Astrocyte (in vitro differentiated cells and primary cell): ENCODE data around the gene RNLS. TPM values are rescaled to one million over a fixed set of nuclear protein-coding genes. Genes with fewer than 3 reads are reported as not detected.

Experiments used
- DNase-seq: peaks from one replicate; pipeline ENCODE4 v3.0.0-alpha.2; 2010; ENCODE audit warnings: low read depth
- FAIRE-seq: peaks from 2 replicates; lab custom pipeline; 2011; peaks lifted over from hg19 to GRCh38; lab: Jason Lieb, UNC
- H2AFZ ChIP-seq: 2 replicates; pipeline ENCODE4 v1.6.0; 2012; ENCODE audit warnings: low read depth, low read length, inconsistent platforms
- H3K27ac ChIP-seq: 2 replicates; pipeline ENCODE4 v1.5.1; 2011; ENCODE audit warnings: low read depth, low read length, inconsistent platforms
- H3K27me3 ChIP-seq: 2 replicates; pipeline ENCODE4 v1.6.0; 2011; ENCODE audit warnings: low read length, inconsistent platforms; ENCODE audit not compliant: insufficient read depth
- H3K36me3 ChIP-seq: 2 replicates; pipeline ENCODE4 v1.5.1; 2011; ENCODE audit warnings: low read length, inconsistent platforms; ENCODE audit not compliant: insufficient read depth
- H3K4me1 ChIP-seq: 2 replicates; pipeline ENCODE4 v1.5.1; 2011; ENCODE audit warnings: low read length, inconsistent platforms; ENCODE audit not compliant: insufficient read depth
- H3K4me2 ChIP-seq: 2 replicates; pipeline ENCODE4 v1.6.0; 2012; ENCODE audit warnings: low read length, inconsistent platforms
- H3K4me3 ChIP-seq: 2 replicates; pipeline ENCODE4 v1.5.1; 2011; ENCODE audit warnings: low read depth, mild to moderate bottlenecking, low read length, inconsistent platforms; ENCODE audit not compliant: insufficient read depth
- H3K79me2 ChIP-seq: 2 replicates; pipeline ENCODE4 v1.6.0; 2012; ENCODE audit warnings: mild to moderate bottlenecking, low read length, inconsistent platforms; ENCODE audit not compliant: insufficient read depth
- H3K9ac ChIP-seq: 2 replicates; pipeline ENCODE4 v1.6.0; 2012; ENCODE audit warnings: mild to moderate bottlenecking, low read length, inconsistent platforms
- H3K9me3 ChIP-seq: 2 replicates; pipeline ENCODE4 v1.5.1; 2012; ENCODE audit warnings: low read depth, mild to moderate bottlenecking, low read length, inconsistent platforms; ENCODE audit not compliant: insufficient read depth
- H4K20me1 ChIP-seq: 2 replicates; pipeline ENCODE4 v1.6.0; 2012; ENCODE audit warnings: low read length, inconsistent platforms; ENCODE audit not compliant: insufficient read depth
- H3K27ac Mint-ChIP-seq: one replicate; pipeline ENCODE4 v1.8.0; 2021; ENCODE audit warnings: mild to moderate bottlenecking, mixed read lengths; ENCODE audit not compliant: unreplicated experiment
- H3K27me3 Mint-ChIP-seq: one replicate; pipeline ENCODE4 v1.8.0; 2021; ENCODE audit warnings: low read depth, mixed read lengths; ENCODE audit not compliant: unreplicated experiment
- H3K36me3 Mint-ChIP-seq: one replicate; pipeline ENCODE4 v1.8.0; 2021; ENCODE audit warnings: low read depth, mixed read lengths; ENCODE audit not compliant: unreplicated experiment
- H3K4me1 Mint-ChIP-seq: one replicate; pipeline ENCODE4 v1.8.0; 2021; ENCODE audit warnings: low read depth, mixed read lengths; ENCODE audit not compliant: unreplicated experiment
- H3K4me3 Mint-ChIP-seq: one replicate; pipeline ENCODE4 v1.8.0; 2021; ENCODE audit warnings: mild to moderate bottlenecking, moderate library complexity, mixed read lengths; ENCODE audit not compliant: unreplicated experiment
- H3K9me3 Mint-ChIP-seq: one replicate; pipeline ENCODE4 v1.8.0; 2021; ENCODE audit warnings: mild to moderate bottlenecking, mixed read lengths; ENCODE audit not compliant: unreplicated experiment
- EZH2 ChIP-seq: IDR thresholded peaks from 2 replicates; pipeline ENCODE4 v1.6.1; 2012; ENCODE audit warnings: mild to moderate bottlenecking, low read length, inconsistent platforms; ENCODE audit not compliant: insufficient read depth
- total RNA-seq: library from RNA; stranded (reverse); gene quantifications from 2 replicates; pipeline ENCODE4 v1.2.1, GENCODE V29; 2021
- TF ChIP-seq, protein P1 (sequence below): IDR thresholded peaks from 2 replicates; pipeline ENCODE4 v1.5.1; 2011; ENCODE audit warnings: low read depth, mild to moderate bottlenecking, inconsistent platforms, low read length, moderate library complexity; ENCODE audit not compliant: insufficient read depth

Gene RNLS
- total RNA-seq, 1 donor from 2014 or later, result 6.9 TPM

DNA sequence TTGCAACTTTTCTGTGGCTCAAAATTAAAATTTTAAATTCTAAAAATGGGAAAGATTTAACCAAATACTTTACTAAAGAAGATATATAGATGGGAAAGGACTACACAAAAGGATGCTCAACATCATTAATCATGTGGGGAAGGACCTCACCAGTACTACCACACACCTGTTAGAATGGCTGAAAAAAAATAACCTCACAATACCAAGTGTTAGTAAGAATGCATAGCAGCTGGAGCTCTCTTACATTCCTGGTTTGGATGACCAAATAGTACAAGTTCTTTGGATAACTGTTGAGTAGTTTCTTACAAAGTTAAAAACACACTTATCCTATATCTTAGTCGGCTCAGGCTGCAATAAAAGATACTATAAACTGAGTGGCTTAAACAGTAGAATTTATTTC is 37.3 kb upstream of the RNLS start:
- Histone ChIP-seq H3K27me3 (no peaks in the 10 kb centered on the region), H3K36me3 (no peaks in the 10 kb centered on the region), H4K20me1 (no peaks in the 10 kb centered on the region), H3K79me2 (no peaks in the 10 kb centered on the region), H3K9ac (no peak overlapping the region), H3K4me2 (no peak overlapping the region), H2AFZ (no peak overlapping the region), H3K9me3 (no peaks in the 10 kb centered on the region), H3K4me1 (no peaks in the 10 kb centered on the region), H3K4me3 (no peak overlapping the region), H3K27ac (no peak overlapping the region)
- Mint-ChIP-seq H3K4me1 (no peaks in the 10 kb centered on the region), H3K27me3 (no peaks in the 10 kb centered on the region), H3K36me3 (no peaks in the 10 kb centered on the region), H3K27ac (no peak overlapping the region), H3K4me3 (no peak overlapping the region), H3K9me3 (peaks cover 3% of the 10 kb centered on the region)
- DNase-seq (no peak), FAIRE-seq (no peak)
- no peak for TF ChIP-seq EZH2

DNA sequence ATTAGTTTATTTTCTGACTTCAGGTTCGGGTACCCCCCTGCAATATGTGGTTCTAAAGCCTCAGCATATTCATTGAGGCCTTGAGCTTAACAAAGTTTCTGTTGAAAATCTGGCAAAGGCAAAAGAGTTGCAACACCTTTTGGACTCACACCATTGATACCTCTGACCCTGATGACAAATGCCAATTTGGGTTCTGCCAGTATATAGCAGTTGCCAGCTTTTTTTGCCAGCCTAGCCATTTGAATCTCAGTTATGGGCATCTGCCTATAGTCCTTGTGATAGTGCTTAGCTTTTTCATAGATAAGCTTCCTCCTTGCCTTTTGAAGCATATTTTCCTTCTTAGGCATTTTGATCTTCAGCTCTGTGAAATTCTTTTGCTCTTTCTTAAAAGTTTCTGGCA is 35.4 kb upstream of the RNLS start:
- no peak overlapping the region for H3K4me2 ChIP-seq
- no peaks in the 10 kb centered on the region for H3K27me3 ChIP-seq
- Mint-ChIP-seq H3K9me3 (peaks cover 3% of the 10 kb centered on the region), H3K27me3 (no peaks in the 10 kb centered on the region), H3K36me3 (no peaks in the 10 kb centered on the region), H3K4me1 (no peaks in the 10 kb centered on the region), H3K4me3 (no peak overlapping the region), H3K27ac (no peak overlapping the region)
- no peak overlapping the region for H3K4me3 ChIP-seq
- no peak overlapping the region for H3K9ac ChIP-seq
- no peaks in the 10 kb centered on the region for H3K36me3 ChIP-seq
- no peaks in the 10 kb centered on the region for H3K79me2 ChIP-seq
- DNase-seq (no peak), FAIRE-seq (no peak)
- H3K27ac ChIP-seq, result no peak overlapping the region
- no peaks in the 10 kb centered on the region for H3K9me3 ChIP-seq
- TF ChIP-seq, protein P1, sequence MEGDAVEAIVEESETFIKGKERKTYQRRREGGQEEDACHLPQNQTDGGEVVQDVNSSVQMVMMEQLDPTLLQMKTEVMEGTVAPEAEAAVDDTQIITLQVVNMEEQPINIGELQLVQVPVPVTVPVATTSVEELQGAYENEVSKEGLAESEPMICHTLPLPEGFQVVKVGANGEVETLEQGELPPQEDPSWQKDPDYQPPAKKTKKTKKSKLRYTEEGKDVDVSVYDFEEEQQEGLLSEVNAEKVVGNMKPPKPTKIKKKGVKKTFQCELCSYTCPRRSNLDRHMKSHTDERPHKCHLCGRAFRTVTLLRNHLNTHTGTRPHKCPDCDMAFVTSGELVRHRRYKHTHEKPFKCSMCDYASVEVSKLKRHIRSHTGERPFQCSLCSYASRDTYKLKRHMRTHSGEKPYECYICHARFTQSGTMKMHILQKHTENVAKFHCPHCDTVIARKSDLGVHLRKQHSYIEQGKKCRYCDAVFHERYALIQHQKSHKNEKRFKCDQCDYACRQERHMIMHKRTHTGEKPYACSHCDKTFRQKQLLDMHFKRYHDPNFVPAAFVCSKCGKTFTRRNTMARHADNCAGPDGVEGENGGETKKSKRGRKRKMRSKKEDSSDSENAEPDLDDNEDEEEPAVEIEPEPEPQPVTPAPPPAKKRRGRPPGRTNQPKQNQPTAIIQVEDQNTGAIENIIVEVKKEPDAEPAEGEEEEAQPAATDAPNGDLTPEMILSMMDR, result no peak
- no peaks in the 10 kb centered on the region for H3K4me1 ChIP-seq
- H4K20me1 ChIP-seq, result no peaks in the 10 kb centered on the region
- no peak overlapping the region for H2AFZ ChIP-seq

DNA sequence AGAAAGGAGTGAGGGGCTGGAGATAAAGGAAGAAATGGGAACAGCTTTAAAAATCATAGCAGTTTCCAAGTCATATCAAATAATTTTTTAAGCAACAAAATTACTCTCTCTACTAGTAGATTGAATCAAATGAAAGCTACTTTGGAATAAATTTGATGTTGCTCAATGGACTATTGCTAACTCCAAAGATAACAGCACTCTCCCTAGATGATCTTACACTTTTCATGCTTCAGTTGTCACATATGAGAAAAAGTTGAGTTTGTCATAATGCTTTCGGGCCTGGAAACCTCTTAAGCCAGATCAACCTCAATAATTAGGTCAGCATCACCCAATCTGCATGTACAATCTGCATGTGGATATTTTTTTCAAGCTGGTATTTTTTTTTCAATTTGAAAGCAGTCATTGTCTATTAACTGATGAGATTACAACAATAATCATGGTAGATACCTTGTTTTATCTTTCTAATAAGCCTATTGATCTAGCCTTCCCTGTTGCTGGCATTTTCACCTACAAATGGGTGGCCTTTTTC is 34.7 kb upstream of the RNLS start:
- no peak for TF ChIP-seq EZH2
- TF ChIP-seq, protein P1, result no peak
- no peaks in the 10 kb centered on the region for H3K36me3 Mint-ChIP-seq

More for the DNA sequence above, 34.7 kb upstream of the RNLS start:
- Histone ChIP-seq H3K27me3 (no peaks in the 10 kb centered on the region), H3K79me2 (no peaks in the 10 kb centered on the region), H3K4me3 (no peak overlapping the region), H3K36me3 (no peaks in the 10 kb centered on the region), H4K20me1 (no peaks in the 10 kb centered on the region), H2AFZ (no peak overlapping the region), H3K27ac (no peak overlapping the region), H3K4me1 (no peaks in the 10 kb centered on the region), H3K4me2 (no peak overlapping the region), H3K9me3 (no peaks in the 10 kb centered on the region), H3K9ac (no peak overlapping the region)
- FAIRE-seq (no peak), DNase-seq (no peak)
- Mint-ChIP-seq H3K9me3 (peaks cover 3% of the 10 kb centered on the region), H3K27ac (no peak overlapping the region), H3K4me1 (no peaks in the 10 kb centered on the region), H3K27me3 (no peaks in the 10 kb centered on the region), H3K4me3 (no peak overlapping the region)
